HepG2 (cell line): ENCODE data around the gene QSER1.

ENCODE experiments used
- HCFC1 ChIP-seq: fragments of 150-350 bp; IDR thresholded peaks from 2 replicates; pipeline ENCODE4 v1.6.1; 2014; ENCODE audit warnings: low read depth, low read length
- NR2F2 ChIP-seq: IDR thresholded peaks from 2 replicates; pipeline ENCODE4 v1.6.1; 2012; ENCODE audit warnings: low read depth, inconsistent platforms, borderline replicate concordance
- POLR2A ChIP-seq, 2 experiments: IDR thresholded peaks; 2 replicates each; pipeline ENCODE4 v1.6.1; 2011; ENCODE audit warnings: low read depth in 2 of 2, low read length in 2 of 2, mild to moderate bottlenecking in 1 of 2, moderate library complexity in 1 of 2; ENCODE audit not compliant: insufficient read depth in 1 of 2
- SIN3A ChIP-seq: IDR thresholded peaks from 2 replicates; pipeline ENCODE4 v1.6.1; 2011; ENCODE audit warnings: low read depth, mild to moderate bottlenecking, control low read depth, low read length, borderline replicate concordance
- SOX6 ChIP-seq, 2 experiments: fragments of 450-650 bp in 1 of 2; sonication (generic) in 1 of 2; formaldehyde crosslinking in 1 of 2; IDR thresholded peaks; 2 replicates each; pipeline versions ENCODE4 v1.4.0 to v1.6.1; 2017 to 2020; ENCODE audit warnings: antibody characterized with exemption in 1 of 2, mild to moderate bottlenecking in 1 of 2, missing genetic modification reagents in 1 of 2
- USF2 ChIP-seq, 2 experiments: sonication (generic) in 1 of 2; formaldehyde crosslinking in 1 of 2; IDR thresholded peaks; 2 replicates each; pipeline versions ENCODE4 v1.5.1 to v1.6.1; 2011 to 2020; ENCODE audit warnings: borderline replicate concordance in 1 of 2, low read depth in 1 of 2, low read length in 1 of 2, mild to moderate bottlenecking in 1 of 2, missing genetic modification reagents in 1 of 2, moderate library complexity in 1 of 2
- ZKSCAN1 ChIP-seq: fragments of 150-350 bp; IDR thresholded peaks from 2 replicates; pipeline ENCODE4 v1.6.1; 2014; ENCODE audit warnings: low read length
- ZNF572 ChIP-seq: sonication (generic); formaldehyde crosslinking; IDR thresholded peaks from 2 replicates; pipeline ENCODE4 v1.5.1; 2020; ENCODE audit warnings: mild to moderate bottlenecking, missing genetic modification reagents
- ZSCAN9 ChIP-seq: IDR thresholded peaks from 2 replicates; pipeline ENCODE4 v1.6.1; 2016; ENCODE audit warnings: borderline replicate concordance
- TF ChIP-seq, protein P1 (sequence below): sonication (generic); formaldehyde crosslinking; IDR thresholded peaks from 2 replicates; pipeline ENCODE4 v1.4.0; 2020; ENCODE audit warnings: missing genetic modification reagents

GRCh38 chr11:32881286-32881685 lies 11.3 kb upstream of the QSER1 start:
- TF ChIP-seq NR2F2 (no peak), POLR2A (IDR thresholded peaks at IDR 0.05; ENCODE audit: insufficient read depth in 1 of 2, low read depth in 2 of 2, low read length in 2 of 2) (no peak), ZKSCAN1 (no peak), SIN3A (no peak), USF2 (IDR thresholded peaks at IDR 0.05; ENCODE audit: low read depth, low read length) (no peak), USF2 (CRISPR knock-in tag; IDR thresholded peaks at IDR 0.05; ENCODE audit: borderline replicate concordance) (no peak), ZSCAN9 (CRISPR knock-in tag) (no peak), ZNF572 (CRISPR knock-in tag) (no peak), HCFC1 (no peak), SOX6 (IDR thresholded peaks at IDR 0.05) (no peak), SOX6 (CRISPR knock-in tag; IDR thresholded peaks at IDR 0.05) (no peak)
- TF ChIP-seq, protein P1, sequence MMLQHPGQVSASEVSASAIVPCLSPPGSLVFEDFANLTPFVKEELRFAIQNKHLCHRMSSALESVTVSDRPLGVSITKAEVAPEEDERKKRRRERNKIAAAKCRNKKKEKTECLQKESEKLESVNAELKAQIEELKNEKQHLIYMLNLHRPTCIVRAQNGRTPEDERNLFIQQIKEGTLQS (CRISPR knock-in tag) = no peak
